GM19467 (cell line): ENCODE data around the gene SIK1.
"Not testable (repeated sequence)": the region's sequence is repeated elsewhere in the genome, so short reads cannot be mapped to it uniquely, and the experiment has no call there.

Experiments used
- ATAC-seq: cut with Tn5 transposase; IDR thresholded peaks from one replicate; pipeline ENCODE4 v1.9.1; 2021; ENCODE audit warnings: mild to moderate bottlenecking, moderate library complexity; ENCODE audit not compliant: unreplicated experiment

The SIK1 gene

GRCh38 chr21:43426404-43427241, at the start of gene SIK1:
SIK1 (minus strand) TSS chr21:43427131; CDS start chr21:43426178, 953 bp downstream.
- ATAC-seq = peak; percentile 1

GRCh38 chr21:43471597-43472242, 44.8 kb upstream of the SIK1 start:
- ATAC-seq = not testable (repeated sequence)

GRCh38 chr21:43469719-43470458, 43.0 kb upstream of the SIK1 start:
- not testable (repeated sequence) for ATAC-seq

GRCh38 chr21:43467785-43468184, 40.9 kb upstream of the SIK1 start:
- no peak for ATAC-seq

GRCh38 chr21:43465159-43465558, 38.2 kb upstream of the SIK1 start:
- not testable (repeated sequence) for ATAC-seq

GRCh38 chr21:43463498-43464261, 36.7 kb upstream of the SIK1 start:
- ATAC-seq = not testable (repeated sequence)

GRCh38 chr21:43462932-43463331, 36.0 kb upstream of the SIK1 start:
- not testable (repeated sequence) for ATAC-seq

GRCh38 chr21:43460475-43460874, 33.5 kb upstream of the SIK1 start:
- not testable (repeated sequence) for ATAC-seq

- ATAC-seq = not testable (repeated sequence)
These were observed 32.1 kb upstream of the SIK1 start for GRCh38 chr21:43458995-43459394.

GRCh38 chr21:43456616-43457314, 29.8 kb upstream of the SIK1 start:
- not testable (repeated sequence) for ATAC-seq

GRCh38 chr21:43455717-43456116, 28.8 kb upstream of the SIK1 start:
- ATAC-seq = not testable (repeated sequence)

- ATAC-seq = not testable (repeated sequence)
These were observed 27.2 kb upstream of the SIK1 start for GRCh38 chr21:43454176-43454575.

- ATAC-seq = not testable (repeated sequence)
These were observed 24.9 kb upstream of the SIK1 start for GRCh38 chr21:43451850-43452249.

GRCh38 chr21:43450287-43450686, 23.4 kb upstream of the SIK1 start:
- ATAC-seq = not testable (repeated sequence)

GRCh38 chr21:43447353-43447977, 20.5 kb upstream of the SIK1 start:
- not testable (repeated sequence) for ATAC-seq

- ATAC-seq = not testable (repeated sequence)
These were observed 19.5 kb upstream of the SIK1 start for GRCh38 chr21:43446277-43446932.

GRCh38 chr21:43444524-43444923, 17.6 kb upstream of the SIK1 start:
- ATAC-seq = not testable (repeated sequence)

GRCh38 chr21:43442571-43442970, 15.6 kb upstream of the SIK1 start:
- not testable (repeated sequence) for ATAC-seq
